HepG2 (cell line): ENCODE measurements around the gene SELENOM. TPM values are rescaled to one million over a fixed set of nuclear protein-coding genes. Genes with fewer than 3 reads are reported as not detected.

Experiments used
- BORCS8-MEF2B ChIP-seq: sonication (generic); formaldehyde crosslinking; IDR thresholded peaks from 2 replicates; pipeline ENCODE4 v1.8.0; 2022; ENCODE audit warnings: mild to moderate bottlenecking, missing genetic modification reagents
- GABPA ChIP-seq, 2 experiments: IDR thresholded peaks; 2 replicates each; pipeline ENCODE4 v1.6.1; 2011 to 2016; ENCODE audit warnings: low read depth in 2 of 2, low read length in 1 of 2, missing biosample characterization in 1 of 2, missing genetic modification characterization in 1 of 2
- HDAC6 ChIP-seq: fragments of 200-600 bp; sonication (generic); IDR thresholded peaks from 2 replicates; pipeline ENCODE4 v1.7.0; 2017; ENCODE audit warnings: mild to moderate bottlenecking, antibody characterized with exemption, low read length, low read depth
- MXI1 ChIP-seq: IDR thresholded peaks from 3 replicates; pipeline ENCODE4 v1.6.1; 2012; ENCODE audit warnings: low read depth, low read length, inconsistent platforms, borderline replicate concordance
- RXRB ChIP-seq: IDR thresholded peaks from 2 replicates; pipeline ENCODE4 v1.6.1; 2016; ENCODE audit warnings: borderline replicate concordance, missing genetic modification reagents, missing compliant biosample characterization
- SKI ChIP-seq: fragments of 450-650 bp; IDR thresholded peaks from one replicate; pipeline ENCODE4 v1.6.1; 2018; ENCODE audit warnings: mild to moderate bottlenecking; ENCODE audit not compliant: partially characterized antibody
- XRCC5 ChIP-seq: fragments of 200-400 bp; formaldehyde crosslinking; optimal IDR thresholded peaks from 2 replicates; pipeline ENCODE3; 2017; ENCODE audit warnings: mild to moderate bottlenecking, low read length
- ZNF232 ChIP-seq: sonication (generic); formaldehyde crosslinking; IDR thresholded peaks from 2 replicates; pipeline ENCODE4 v1.4.0; 2020; ENCODE audit warnings: missing genetic modification reagents, borderline replicate concordance
- ZNF446 ChIP-seq: sonication (generic); formaldehyde crosslinking; IDR thresholded peaks from 2 replicates; pipeline ENCODE4 v1.5.0; 2020; ENCODE audit warnings: mild to moderate bottlenecking, missing genetic modification reagents
- polyA plus RNA-seq, 8 experiments: library from polyadenylated mRNA; depleted of rRNA in 3 of 8; stranded (reverse) in 7 of 8; unstranded in 1 of 8; fragments of >200 nt; fragmentation: Illumina TruSeq in 4 of 8; extraction: Trizol in 4 of 8; gene quantifications; 2 replicates each; pipeline versions ENCODE4 v1.2.1 to v1.2.3, GENCODE V29; 2011 to 2016; ENCODE audit warnings: low read depth in 4 of 8, missing spikeins in 1 of 8, mixed read lengths in 1 of 8; ENCODE audit not compliant: insufficient read depth in 1 of 8
- total RNA-seq, 5 experiments: library from RNA; depleted of rRNA; stranded (reverse); fragments of >200 nt; fragmentation: Illumina TruSeq; extraction: Trizol; gene quantifications; 2 replicates each; pipeline ENCODE4 v1.2.3, GENCODE V29; 2016; ENCODE audit warnings: low read depth in 1 of 5
- TF ChIP-seq, protein P1 (sequence below), 2 experiments: sonication (generic) in 1 of 2; formaldehyde crosslinking in 1 of 2; IDR thresholded peaks; 2 replicates each; pipeline versions ENCODE4 v1.4.0 to v1.6.1; 2018 to 2020; ENCODE audit warnings: missing genetic modification reagents in 2 of 2, borderline replicate concordance in 1 of 2, low read depth in 1 of 2, mild to moderate bottlenecking in 1 of 2, missing biosample characterization in 1 of 2
- TF ChIP-seq, protein P2 (sequence below): sonication (generic); formaldehyde crosslinking; IDR thresholded peaks from 2 replicates; pipeline ENCODE4 v1.5.0; 2020; ENCODE audit warnings: mild to moderate bottlenecking, missing genetic modification reagents, borderline replicate concordance
- TF ChIP-seq, protein P3 (sequence below): sonication (generic); formaldehyde crosslinking; IDR thresholded peaks from 2 replicates; pipeline ENCODE4 v1.5.1; 2020; ENCODE audit warnings: mild to moderate bottlenecking, moderate library complexity, missing genetic modification reagents
- TF ChIP-seq, protein P4 (sequence below): IDR thresholded peaks from 2 replicates; pipeline ENCODE4 v1.6.1; 2016; ENCODE audit warnings: missing genetic modification reagents, missing compliant biosample characterization
- TF ChIP-seq, protein P5 (sequence below): sonication (generic); formaldehyde crosslinking; IDR thresholded peaks from 2 replicates; pipeline ENCODE4 v1.4.0; 2020; ENCODE audit warnings: missing genetic modification reagents

The SELENOM gene
- total and polyA plus RNA-seq, 2 of the 13 experiments (the other 11 are each of a cell fraction or from before 2014, with no cell fraction given) = 4.1 to 4.3 TPM

DNA sequence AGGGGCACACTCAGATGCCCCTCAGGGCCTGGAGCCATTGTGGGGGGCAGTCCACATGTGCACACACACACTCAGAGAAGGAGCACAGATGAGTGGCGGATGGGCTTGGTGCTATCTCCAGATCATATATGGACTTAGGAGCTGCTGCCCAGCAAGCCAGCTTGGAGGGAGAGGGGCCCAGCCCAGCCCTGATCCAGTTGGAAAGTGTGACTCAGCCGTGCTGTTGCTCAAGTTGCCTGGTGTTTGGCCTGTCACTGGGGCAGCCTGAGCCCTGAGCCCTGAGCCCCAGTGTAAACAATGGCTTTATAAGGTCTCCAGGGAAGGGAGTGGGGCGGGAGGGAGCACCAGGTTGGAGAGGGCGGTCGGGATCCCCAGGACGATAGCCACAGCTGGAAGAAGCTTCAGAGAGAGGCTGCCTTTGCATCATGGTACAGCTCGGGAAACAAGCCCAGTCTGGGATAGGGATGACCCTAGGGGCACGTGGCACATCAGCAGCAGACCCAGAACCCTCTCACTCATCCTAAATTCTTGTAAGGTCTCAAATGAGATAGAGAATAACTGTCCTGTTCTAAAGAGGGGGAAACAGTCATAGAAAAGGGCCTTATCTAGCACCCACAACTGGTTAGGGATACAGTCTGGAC is 4.8 kb downstream of the SELENOM start (continued):
- TF ChIP-seq HDAC6 = no peak
- no peak for TF ChIP-seq ZNF446 (CRISPR knock-in tag)
- TF ChIP-seq, protein P1, sequence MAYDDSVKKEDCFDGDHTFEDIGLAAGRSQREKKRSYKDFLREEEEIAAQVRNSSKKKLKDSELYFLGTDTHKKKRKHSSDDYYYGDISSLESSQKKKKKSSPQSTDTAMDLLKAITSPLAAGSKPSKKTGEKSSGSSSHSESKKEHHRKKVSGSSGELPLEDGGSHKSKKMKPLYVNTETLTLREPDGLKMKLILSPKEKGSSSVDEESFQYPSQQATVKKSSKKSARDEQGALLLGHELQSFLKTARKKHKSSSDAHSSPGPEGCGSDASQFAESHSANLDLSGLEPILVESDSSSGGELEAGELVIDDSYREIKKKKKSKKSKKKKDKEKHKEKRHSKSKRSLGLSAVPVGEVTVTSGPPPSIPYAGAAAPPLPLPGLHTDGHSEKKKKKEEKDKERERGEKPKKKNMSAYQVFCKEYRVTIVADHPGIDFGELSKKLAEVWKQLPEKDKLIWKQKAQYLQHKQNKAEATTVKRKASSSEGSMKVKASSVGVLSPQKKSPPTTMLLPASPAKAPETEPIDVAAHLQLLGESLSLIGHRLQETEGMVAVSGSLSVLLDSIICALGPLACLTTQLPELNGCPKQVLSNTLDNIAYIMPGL (CRISPR knock-in tag; IDR thresholded peaks at IDR 0.05; ENCODE audit: borderline replicate concordance in 1 of 2, low read depth in 1 of 2) = no peak
- peak; percentile 52; the same call in 1 of the 3 replicates for TF ChIP-seq MXI1
- no peak for TF ChIP-seq GABPA (IDR thresholded peaks at IDR 0.05; ENCODE audit: low read depth, low read length)
- TF ChIP-seq GABPA (CRISPR knock-in tag; IDR thresholded peaks at IDR 0.05; ENCODE audit: low read depth) = no peak
- TF ChIP-seq, protein P2, sequence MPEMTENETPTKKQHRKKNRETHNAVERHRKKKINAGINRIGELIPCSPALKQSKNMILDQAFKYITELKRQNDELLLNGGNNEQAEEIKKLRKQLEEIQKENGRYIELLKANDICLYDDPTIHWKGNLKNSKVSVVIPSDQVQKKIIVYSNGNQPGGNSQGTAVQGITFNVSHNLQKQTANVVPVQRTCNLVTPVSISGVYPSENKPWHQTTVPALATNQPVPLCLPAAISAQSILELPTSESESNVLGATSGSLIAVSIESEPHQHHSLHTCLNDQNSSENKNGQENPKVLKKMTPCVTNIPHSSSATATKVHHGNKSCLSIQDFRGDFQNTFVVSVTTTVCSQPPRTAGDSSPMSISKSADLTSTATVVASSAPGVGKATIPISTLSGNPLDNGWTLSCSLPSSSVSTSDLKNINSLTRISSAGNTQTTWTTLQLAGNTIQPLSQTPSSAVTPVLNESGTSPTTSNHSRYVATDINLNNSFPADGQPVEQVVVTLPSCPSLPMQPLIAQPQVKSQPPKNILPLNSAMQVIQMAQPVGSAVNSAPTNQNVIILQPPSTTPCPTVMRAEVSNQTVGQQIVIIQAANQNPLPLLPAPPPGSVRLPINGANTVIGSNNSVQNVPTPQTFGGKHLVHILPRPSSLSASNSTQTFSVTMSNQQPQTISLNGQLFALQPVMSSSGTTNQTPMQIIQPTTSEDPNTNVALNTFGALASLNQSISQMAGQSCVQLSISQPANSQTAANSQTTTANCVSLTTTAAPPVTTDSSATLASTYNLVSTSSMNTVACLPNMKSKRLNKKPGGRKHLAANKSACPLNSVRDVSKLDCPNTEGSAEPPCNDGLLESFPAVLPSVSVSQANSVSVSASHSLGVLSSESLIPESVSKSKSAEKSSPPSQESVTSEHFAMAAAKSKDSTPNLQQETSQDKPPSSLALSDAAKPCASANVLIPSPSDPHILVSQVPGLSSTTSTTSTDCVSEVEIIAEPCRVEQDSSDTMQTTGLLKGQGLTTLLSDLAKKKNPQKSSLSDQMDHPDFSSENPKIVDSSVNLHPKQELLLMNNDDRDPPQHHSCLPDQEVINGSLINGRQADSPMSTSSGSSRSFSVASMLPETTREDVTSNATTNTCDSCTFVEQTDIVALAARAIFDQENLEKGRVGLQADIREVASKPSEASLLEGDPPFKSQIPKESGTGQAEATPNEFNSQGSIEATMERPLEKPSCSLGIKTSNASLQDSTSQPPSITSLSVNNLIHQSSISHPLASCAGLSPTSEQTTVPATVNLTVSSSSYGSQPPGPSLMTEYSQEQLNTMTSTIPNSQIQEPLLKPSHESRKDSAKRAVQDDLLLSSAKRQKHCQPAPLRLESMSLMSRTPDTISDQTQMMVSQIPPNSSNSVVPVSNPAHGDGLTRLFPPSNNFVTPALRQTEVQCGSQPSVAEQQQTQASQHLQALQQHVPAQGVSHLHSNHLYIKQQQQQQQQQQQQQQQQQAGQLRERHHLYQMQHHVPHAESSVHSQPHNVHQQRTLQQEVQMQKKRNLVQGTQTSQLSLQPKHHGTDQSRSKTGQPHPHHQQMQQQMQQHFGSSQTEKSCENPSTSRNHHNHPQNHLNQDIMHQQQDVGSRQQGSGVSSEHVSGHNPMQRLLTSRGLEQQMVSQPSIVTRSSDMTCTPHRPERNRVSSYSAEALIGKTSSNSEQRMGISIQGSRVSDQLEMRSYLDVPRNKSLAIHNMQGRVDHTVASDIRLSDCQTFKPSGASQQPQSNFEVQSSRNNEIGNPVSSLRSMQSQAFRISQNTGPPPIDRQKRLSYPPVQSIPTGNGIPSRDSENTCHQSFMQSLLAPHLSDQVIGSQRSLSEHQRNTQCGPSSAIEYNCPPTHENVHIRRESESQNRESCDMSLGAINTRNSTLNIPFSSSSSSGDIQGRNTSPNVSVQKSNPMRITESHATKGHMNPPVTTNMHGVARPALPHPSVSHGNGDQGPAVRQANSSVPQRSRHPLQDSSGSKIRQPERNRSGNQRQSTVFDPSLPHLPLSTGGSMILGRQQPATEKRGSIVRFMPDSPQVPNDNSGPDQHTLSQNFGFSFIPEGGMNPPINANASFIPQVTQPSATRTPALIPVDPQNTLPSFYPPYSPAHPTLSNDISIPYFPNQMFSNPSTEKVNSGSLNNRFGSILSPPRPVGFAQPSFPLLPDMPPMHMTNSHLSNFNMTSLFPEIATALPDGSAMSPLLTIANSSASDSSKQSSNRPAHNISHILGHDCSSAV (CRISPR knock-in tag) = no peak
- TF ChIP-seq, protein P3, sequence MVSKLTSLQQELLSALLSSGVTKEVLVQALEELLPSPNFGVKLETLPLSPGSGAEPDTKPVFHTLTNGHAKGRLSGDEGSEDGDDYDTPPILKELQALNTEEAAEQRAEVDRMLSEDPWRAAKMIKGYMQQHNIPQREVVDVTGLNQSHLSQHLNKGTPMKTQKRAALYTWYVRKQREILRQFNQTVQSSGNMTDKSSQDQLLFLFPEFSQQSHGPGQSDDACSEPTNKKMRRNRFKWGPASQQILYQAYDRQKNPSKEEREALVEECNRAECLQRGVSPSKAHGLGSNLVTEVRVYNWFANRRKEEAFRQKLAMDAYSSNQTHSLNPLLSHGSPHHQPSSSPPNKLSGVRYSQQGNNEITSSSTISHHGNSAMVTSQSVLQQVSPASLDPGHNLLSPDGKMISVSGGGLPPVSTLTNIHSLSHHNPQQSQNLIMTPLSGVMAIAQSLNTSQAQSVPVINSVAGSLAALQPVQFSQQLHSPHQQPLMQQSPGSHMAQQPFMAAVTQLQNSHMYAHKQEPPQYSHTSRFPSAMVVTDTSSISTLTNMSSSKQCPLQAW (CRISPR knock-in tag) = peak; percentile 88
- TF ChIP-seq, protein P4, sequence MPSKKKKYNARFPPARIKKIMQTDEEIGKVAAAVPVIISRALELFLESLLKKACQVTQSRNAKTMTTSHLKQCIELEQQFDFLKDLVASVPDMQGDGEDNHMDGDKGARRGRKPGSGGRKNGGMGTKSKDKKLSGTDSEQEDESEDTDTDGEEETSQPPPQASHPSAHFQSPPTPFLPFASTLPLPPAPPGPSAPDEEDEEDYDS (CRISPR knock-in tag) = no peak
- TF ChIP-seq BORCS8-MEF2B (CRISPR knock-in tag) = no peak
- no peak for TF ChIP-seq ZNF232 (CRISPR knock-in tag)
- TF ChIP-seq RXRB = peak; percentile 37; the same call in 1 of the 2 replicates
- peak; percentile 24 for TF ChIP-seq SKI
- TF ChIP-seq XRCC5 = peak; percentile 85
- TF ChIP-seq, protein P5, sequence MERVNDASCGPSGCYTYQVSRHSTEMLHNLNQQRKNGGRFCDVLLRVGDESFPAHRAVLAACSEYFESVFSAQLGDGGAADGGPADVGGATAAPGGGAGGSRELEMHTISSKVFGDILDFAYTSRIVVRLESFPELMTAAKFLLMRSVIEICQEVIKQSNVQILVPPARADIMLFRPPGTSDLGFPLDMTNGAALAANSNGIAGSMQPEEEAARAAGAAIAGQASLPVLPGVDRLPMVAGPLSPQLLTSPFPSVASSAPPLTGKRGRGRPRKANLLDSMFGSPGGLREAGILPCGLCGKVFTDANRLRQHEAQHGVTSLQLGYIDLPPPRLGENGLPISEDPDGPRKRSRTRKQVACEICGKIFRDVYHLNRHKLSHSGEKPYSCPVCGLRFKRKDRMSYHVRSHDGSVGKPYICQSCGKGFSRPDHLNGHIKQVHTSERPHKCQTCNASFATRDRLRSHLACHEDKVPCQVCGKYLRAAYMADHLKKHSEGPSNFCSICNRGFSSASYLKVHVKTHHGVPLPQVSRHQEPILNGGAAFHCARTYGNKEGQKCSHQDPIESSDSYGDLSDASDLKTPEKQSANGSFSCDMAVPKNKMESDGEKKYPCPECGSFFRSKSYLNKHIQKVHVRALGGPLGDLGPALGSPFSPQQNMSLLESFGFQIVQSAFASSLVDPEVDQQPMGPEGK (CRISPR knock-in tag) = peak; percentile 70; the same call in 1 of the 2 replicates
